Caco-2 (cell line): Measurements from ENCODE around the gene MAP2K2. TPM values are rescaled to one million over a fixed set of nuclear protein-coding genes. Genes with fewer than 3 reads are reported as not detected.

Experiments
- BruUV-seq: library from RNA; stranded (reverse); fragments of 400-500 nt; replicated peaks from 2 replicates; lab custom pipeline; 2021; lab: Mats Ljungman, UMichigan
- CTCF ChIA-PET: fragments of 300-600 bp; sonication (Branson Sonifier 250); formaldehyde crosslinking; loops from one replicate; lab custom pipeline; 2022; ENCODE audit warnings: antibody characterized with exemption; lab: Charles Lee
- POLR2A ChIA-PET: fragments of 300-600 bp; sonication (Branson Sonifier 250); formaldehyde crosslinking; loops from one replicate; lab custom pipeline; 2022; ENCODE audit warnings: antibody characterized with exemption; lab: Charles Lee
- DNase-seq, 2 experiments: peaks; one replicate each; pipeline versions ENCODE4 v3.0.0 to v3.0.0-alpha.2; 2020 to 2022
- H3K27me3 ChIP-seq: replicated peaks from 2 replicates; pipeline ENCODE4 v1.6.0; 2011; ENCODE audit warnings: low read length; ENCODE audit not compliant: control insufficient read depth, insufficient read depth
- H3K36me3 ChIP-seq: 2 replicates; pipeline ENCODE4 v1.5.1; 2011; ENCODE audit warnings: low read length; ENCODE audit not compliant: control insufficient read depth, insufficient read depth
- H3K4me1 ChIP-seq: fragments of 250-450 bp; sonication (Bioruptor Pico); 2 replicates; pipeline ENCODE4 v1.5.1; 2020; ENCODE audit warnings: mild to moderate bottlenecking
- H3K4me3 ChIP-seq: 2 replicates; pipeline ENCODE4 v1.5.1; 2011; ENCODE audit warnings: low read depth, mild to moderate bottlenecking, control low read depth, low read length
- H3K9me3 ChIP-seq: fragments of 250-450 bp; sonication (Bioruptor Pico); 2 replicates; pipeline ENCODE4 v1.5.1; 2020; ENCODE audit warnings: mild to moderate bottlenecking, moderate library complexity
- H3K27ac Mint-ChIP-seq: one replicate; pipeline ENCODE4 v1.8.0; 2022; ENCODE audit warnings: mixed read lengths; ENCODE audit not compliant: unreplicated experiment
- H3K27me3 Mint-ChIP-seq: one replicate; pipeline ENCODE4 v1.8.0; 2022; ENCODE audit warnings: mixed read lengths; ENCODE audit not compliant: insufficient read depth, unreplicated experiment
- H3K36me3 Mint-ChIP-seq: one replicate; pipeline ENCODE4 v1.8.0; 2022; ENCODE audit warnings: mild to moderate bottlenecking, mixed read lengths; ENCODE audit not compliant: insufficient read depth, unreplicated experiment
- H3K4me1 Mint-ChIP-seq: one replicate; pipeline ENCODE4 v1.8.0; 2022; ENCODE audit warnings: low read depth, mixed read lengths; ENCODE audit not compliant: unreplicated experiment
- H3K4me3 Mint-ChIP-seq: one replicate; pipeline ENCODE4 v1.8.0; 2022; ENCODE audit warnings: mild to moderate bottlenecking, moderate library complexity, mixed read lengths; ENCODE audit not compliant: unreplicated experiment
- H3K9me3 Mint-ChIP-seq: one replicate; pipeline ENCODE4 v1.8.0; 2022; ENCODE audit warnings: mixed read lengths; ENCODE audit not compliant: unreplicated experiment
- CTCF ChIP-seq, 2 experiments: fragments of 200-600 bp in 1 of 2; IDR thresholded peaks; 1 replicate in 1 of 2; 2 replicates in 1 of 2; pipeline versions ENCODE4 v1.5.1 to v1.8.0; 2011 to 2022; ENCODE audit warnings: antibody characterized with exemption in 1 of 2, control low read depth in 1 of 2, inconsistent platforms in 1 of 2, low read depth in 1 of 2, low read length in 1 of 2, mild to moderate bottlenecking in 1 of 2, moderate library complexity in 1 of 2; ENCODE audit not compliant: insufficient read depth in 1 of 2, severe bottlenecking in 1 of 2, unreplicated experiment in 1 of 2
- intact Hi-C: fragments of 100-400 bp; cut with micrococcal nuclease; formaldehyde crosslinking; loops from one replicate; pipeline ENCODE4 v1.10.0; 2022; ENCODE audit not compliant: unreplicated experiment
- total RNA-seq: library from RNA; stranded (reverse); gene quantifications from 2 replicates; pipeline ENCODE4 v1.2.3, GENCODE V29; 2022

MAP2K2 gene
- total RNA-seq, 1 experiment from 2014 or later, result 149 TPM

- BruUV-seq, result no TSS peak
- no peak overlapping the region for H3K27ac Mint-ChIP-seq
- ChIA-PET CTCF (interaction anchor here (0.7 kb wide), 1 partner anchor 69 kb away, joined by 3 read pairs; no protein-coding TSS in a partner anchor), POLR2A (no interaction called here)
- H3K4me1 Mint-ChIP-seq, result no peaks in the 10 kb centered on the region
- Histone ChIP-seq H3K36me3 (no peaks in the 10 kb centered on the region), H3K4me3 (no peak overlapping the region), H3K9me3 (no peaks in the 10 kb centered on the region), H3K4me1 (no peaks in the 10 kb centered on the region), H3K27me3 (no peaks in the 10 kb centered on the region)
- no peaks in the 10 kb centered on the region for H3K9me3 Mint-ChIP-seq
- H3K27me3 Mint-ChIP-seq, result no peaks in the 10 kb centered on the region
- peaks cover 89% of the 10 kb centered on the region for H3K36me3 Mint-ChIP-seq
- no peak for DNase-seq
- no peak overlapping the region for H3K4me3 Mint-ChIP-seq
- intact Hi-C loops, result no loop called here
- TF ChIP-seq CTCF (IDR thresholded peaks at IDR 0.05; ENCODE audit: insufficient read depth in 1 of 2, low read depth in 1 of 2, low read length in 1 of 2, severe bottlenecking in 1 of 2, unreplicated experiment in 1 of 2), result no peak
These were observed 78.9 kb downstream of the MAP2K2 start for GRCh38 chr19:4044990-4045465.

GRCh38 chr19:4043966-4044715, 79.8 kb downstream of the MAP2K2 start:
- Mint-ChIP-seq H3K9me3 (no peaks in the 10 kb centered on the region), H3K36me3 (peaks cover 88% of the 10 kb centered on the region), H3K4me1 (no peaks in the 10 kb centered on the region), H3K4me3 (no peak overlapping the region), H3K27me3 (no peaks in the 10 kb centered on the region), H3K27ac (no peak overlapping the region)
- CTCF ChIA-PET, result interaction anchor here (0.6 to 0.7 kb wide), 2 partner anchors 19 to 68 kb away, joined by 3 to 5 read pairs; no protein-coding TSS in a partner anchor
- POLR2A ChIA-PET, result no interaction called here
- H3K4me3 ChIP-seq, result no peak overlapping the region
- no peak for DNase-seq
- H3K36me3 ChIP-seq, result no peaks in the 10 kb centered on the region
- BruUV-seq, result no TSS peak
- H3K4me1 ChIP-seq, result no peaks in the 10 kb centered on the region
- intact Hi-C loops, result no loop called here
- no peaks in the 10 kb centered on the region for H3K27me3 ChIP-seq
- H3K9me3 ChIP-seq, result no peaks in the 10 kb centered on the region
- no peak for TF ChIP-seq CTCF (IDR thresholded peaks at IDR 0.05; ENCODE audit: insufficient read depth in 1 of 2, low read depth in 1 of 2, low read length in 1 of 2, severe bottlenecking in 1 of 2, unreplicated experiment in 1 of 2)

- Mint-ChIP-seq H3K27me3 (no peaks in the 10 kb centered on the region), H3K27ac (peak overlapping the region; percentile 55), H3K9me3 (no peaks in the 10 kb centered on the region), H3K4me3 (no peak overlapping the region), H3K36me3 (peaks cover 88% of the 10 kb centered on the region), H3K4me1 (no peaks in the 10 kb centered on the region)
- CTCF ChIA-PET, result interaction anchor here (0.6 kb wide), 1 partner anchor 20 kb away, joined by 5 read pairs; no protein-coding TSS in a partner anchor
- POLR2A ChIA-PET, result no interaction called here
- Histone ChIP-seq H3K27me3 (no peaks in the 10 kb centered on the region), H3K36me3 (no peaks in the 10 kb centered on the region), H3K9me3 (no peaks in the 10 kb centered on the region), H3K4me3 (no peak overlapping the region), H3K4me1 (no peaks in the 10 kb centered on the region)
- intact Hi-C loops, result no loop called here
- TF ChIP-seq CTCF (IDR thresholded peaks at IDR 0.05; ENCODE audit: insufficient read depth in 1 of 2, low read depth in 1 of 2, low read length in 1 of 2, severe bottlenecking in 1 of 2, unreplicated experiment in 1 of 2), result no peak
- DNase-seq, result no peak
- BruUV-seq, result no TSS peak
These were observed 80.5 kb downstream of the MAP2K2 start for GRCh38 chr19:4043401-4043800.
